Uterus (tissue), 4 donors: Measurements from ENCODE around the gene PUDP. TPM values are rescaled to one million over a fixed set of nuclear protein-coding genes. Genes with fewer than 3 reads are reported as not detected.
A peak's percentile ranks its signal among the peaks of the same experiment; 100 is the strongest.

Experiments used
- DNase-seq, 2 donors: peaks; one replicate each; pipeline ENCODE4 v3.0.0-alpha.2; 2019 to 2020
- H3K27ac ChIP-seq, 2 donors: fragments of 200-600 bp; sonication (generic); 1 replicate in 1 of 2; 2 replicates in 1 of 2; pipeline ENCODE4 v1.5.1; 2016 to 2018
- H3K27me3 ChIP-seq, 2 donors: fragments of 200-600 bp; sonication (generic); one replicate each; pipeline ENCODE4 v1.5.1; 2018 to 2019; ENCODE audit warnings: control low read depth in 1 of 2
- H3K36me3 ChIP-seq, 2 donors: fragments of 200-600 bp; sonication (generic); one replicate each; pipeline ENCODE4 v1.5.1; 2019; ENCODE audit warnings: control low read depth in 1 of 2
- H3K4me1 ChIP-seq, 2 donors: fragments of 200-600 bp; sonication (generic); one replicate each; pipeline ENCODE4 v1.5.1; 2018 to 2019; ENCODE audit warnings: control low read depth in 1 of 2
- H3K4me3 ChIP-seq, 2 donors: fragments of 200-600 bp; sonication (generic); 1 replicate in 1 of 2; 2 replicates in 1 of 2; pipeline ENCODE4 v1.5.1; 2018 to 2019; ENCODE audit warnings: mild to moderate bottlenecking in 1 of 2
- H3K9me3 ChIP-seq, 2 donors: fragments of 200-600 bp; sonication (generic); one replicate each; pipeline ENCODE4 v1.5.1; 2019; ENCODE audit warnings: control low read depth in 1 of 2
- POLR2A ChIP-seq, 2 donors: fragments of 450-650 bp; IDR thresholded peaks; one replicate each; pipeline ENCODE4 v1.6.1; 2016; ENCODE audit warnings: antibody characterized with exemption in 2 of 2, mild to moderate bottlenecking in 1 of 2, moderate library complexity in 1 of 2
- intact Hi-C: fragments of 100-400 bp; cut with DNase I; formaldehyde crosslinking; loops from one replicate; pipeline ENCODE4 v1.15.1; 2023; ENCODE audit warnings: low total_unique reads
- total RNA-seq, 4 donors: library from RNA; depleted of rRNA in 3 of 4; stranded (reverse); fragments of >200 nt in 3 of 4; gene quantifications; one replicate each; pipeline versions ENCODE4 v1.1.0 to v1.2.4, GENCODE V29; 2014 to 2023
- TF ChIP-seq, protein P1 (sequence below), 4 experiments: fragments of 200-600 bp in 2 of 4; fragments of 450-650 bp in 2 of 4; sonication (generic) in 2 of 4; IDR thresholded peaks; one replicate each; pipeline ENCODE4 v1.5.1; 2016 to 2019; ENCODE audit warnings: antibody characterized with exemption in 4 of 4, mild to moderate bottlenecking in 2 of 4, moderate library complexity in 1 of 4
- donor health status: DM: yes; HTN: yes; CAD: no.

Gene PUDP
- 10 to 100 TPM; 11.4 to 32.3 (median 14.5) TPM for total RNA-seq

DNA sequence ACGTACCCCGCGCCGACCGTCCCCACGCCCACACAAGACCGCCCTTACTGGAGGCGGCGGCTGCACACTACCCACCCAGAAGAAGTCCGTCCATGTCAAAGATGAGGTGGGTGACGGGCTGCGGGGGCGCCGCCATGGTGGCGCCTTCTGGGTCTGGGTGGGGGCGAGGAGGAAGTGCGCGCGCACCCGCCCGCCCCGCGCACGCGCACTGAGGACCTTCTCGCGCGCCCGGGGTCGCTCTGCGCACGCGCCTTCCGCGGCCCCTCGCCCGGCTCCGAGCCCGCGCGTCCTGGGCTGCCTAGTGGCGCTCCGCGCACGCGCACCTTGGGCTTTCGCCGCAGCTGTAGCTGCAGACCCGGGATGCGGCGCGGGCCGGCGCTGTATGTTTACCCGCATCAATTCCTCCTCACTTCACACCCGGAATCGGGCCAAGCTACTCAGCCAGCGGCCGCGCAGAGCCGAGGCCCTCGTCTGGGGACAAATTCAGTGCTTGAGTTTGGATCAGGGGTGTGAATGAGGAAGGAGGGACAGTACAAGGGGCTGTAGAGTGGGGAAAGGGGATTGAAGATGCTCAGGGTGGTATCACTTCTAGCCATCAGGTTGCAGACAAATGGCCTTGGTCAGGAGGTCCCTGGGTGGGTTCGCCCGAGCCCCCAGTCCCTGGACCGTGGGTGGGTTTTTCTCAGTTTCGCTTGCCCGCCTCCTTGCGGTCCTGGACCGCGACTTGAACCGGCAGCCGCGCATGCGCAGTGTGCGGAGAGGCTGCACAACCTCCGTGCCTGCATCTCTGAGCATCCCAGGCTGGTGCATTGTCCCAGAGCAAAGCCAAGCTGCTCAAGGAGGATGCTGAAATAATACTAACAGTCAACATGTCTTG lies at the start of gene PUDP:
Gene PUDP (minus strand): TSS at position 176 of the 877 bp plus-strand sequence. CDS start 40 bp downstream, at position 136.
- no peaks in the 10 kb centered on the region for H3K4me1 ChIP-seq
- H3K4me3 ChIP-seq, result peak within 1 kb of the TSS; percentile 66 to 94
- H3K27ac ChIP-seq, result peak within 1 kb of the TSS; percentile 84 to 88
- peak; percentile 80 to 91 for DNase-seq
- H3K9me3 ChIP-seq, result no peaks in the 10 kb centered on the region
- H3K27me3 ChIP-seq, result no peaks in the 10 kb centered on the region
- intact Hi-C loops, result no loop called here
- no peaks in the 10 kb centered on the region for H3K36me3 ChIP-seq
- peak in 1 of 2 donors; percentile 64 for TF ChIP-seq POLR2A (IDR thresholded peaks at IDR 0.05)
- TF ChIP-seq, protein P1, sequence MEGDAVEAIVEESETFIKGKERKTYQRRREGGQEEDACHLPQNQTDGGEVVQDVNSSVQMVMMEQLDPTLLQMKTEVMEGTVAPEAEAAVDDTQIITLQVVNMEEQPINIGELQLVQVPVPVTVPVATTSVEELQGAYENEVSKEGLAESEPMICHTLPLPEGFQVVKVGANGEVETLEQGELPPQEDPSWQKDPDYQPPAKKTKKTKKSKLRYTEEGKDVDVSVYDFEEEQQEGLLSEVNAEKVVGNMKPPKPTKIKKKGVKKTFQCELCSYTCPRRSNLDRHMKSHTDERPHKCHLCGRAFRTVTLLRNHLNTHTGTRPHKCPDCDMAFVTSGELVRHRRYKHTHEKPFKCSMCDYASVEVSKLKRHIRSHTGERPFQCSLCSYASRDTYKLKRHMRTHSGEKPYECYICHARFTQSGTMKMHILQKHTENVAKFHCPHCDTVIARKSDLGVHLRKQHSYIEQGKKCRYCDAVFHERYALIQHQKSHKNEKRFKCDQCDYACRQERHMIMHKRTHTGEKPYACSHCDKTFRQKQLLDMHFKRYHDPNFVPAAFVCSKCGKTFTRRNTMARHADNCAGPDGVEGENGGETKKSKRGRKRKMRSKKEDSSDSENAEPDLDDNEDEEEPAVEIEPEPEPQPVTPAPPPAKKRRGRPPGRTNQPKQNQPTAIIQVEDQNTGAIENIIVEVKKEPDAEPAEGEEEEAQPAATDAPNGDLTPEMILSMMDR (IDR thresholded peaks at IDR 0.05), result peak; percentile 23 to 43 (median 40)

DNA sequence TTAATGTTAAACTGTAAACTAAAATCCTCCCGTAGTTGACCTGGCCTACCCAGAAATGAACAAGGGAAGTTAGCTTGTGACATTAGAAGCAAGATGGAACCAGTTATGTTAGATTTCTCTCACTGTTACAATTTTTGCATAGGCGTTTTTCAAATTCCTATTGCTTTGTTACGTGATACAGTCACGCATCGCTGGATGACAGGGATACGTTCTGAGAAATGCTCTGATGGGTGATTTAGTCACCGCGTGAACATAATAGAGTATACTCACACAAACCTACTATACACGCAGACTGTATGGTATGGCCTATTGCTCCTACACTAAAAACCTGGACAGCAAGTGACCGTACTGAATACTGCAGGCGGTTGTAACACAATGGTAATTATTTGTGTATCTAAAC lies 46.7 kb upstream of the PUDP start:
- Histone ChIP-seq H3K4me3 (no peak overlapping the region), H3K36me3 (no peaks in the 10 kb centered on the region), H3K27ac (no peak overlapping the region), H3K9me3 (no peaks in the 10 kb centered on the region), H3K27me3 (no peaks in the 10 kb centered on the region), H3K4me1 (no peaks in the 10 kb centered on the region)
- intact Hi-C loops, result no loop called here
- TF ChIP-seq, protein P1 (IDR thresholded peaks at IDR 0.05), result no peak
- no peak for TF ChIP-seq POLR2A (IDR thresholded peaks at IDR 0.05)
- DNase-seq, result no peak

DNA sequence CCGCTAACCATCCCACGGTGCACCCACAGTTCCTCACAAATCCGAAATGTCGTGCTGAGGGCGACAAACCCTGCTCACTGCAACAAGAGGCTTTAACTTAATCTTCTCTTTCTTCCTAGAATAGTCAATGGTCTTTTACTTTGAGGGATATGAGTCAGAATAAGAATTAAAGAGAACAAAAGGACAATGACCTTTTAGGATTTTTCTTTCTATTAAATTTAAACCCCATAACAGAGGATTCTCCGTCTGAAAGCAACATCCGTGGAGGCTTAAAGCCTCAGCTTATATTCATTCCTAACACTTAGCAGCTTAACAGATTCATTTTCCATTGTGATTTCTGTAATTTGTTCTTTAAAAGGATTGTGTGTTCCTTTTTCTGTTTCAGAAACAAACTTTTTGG lies 44.9 kb upstream of the PUDP start:
- H3K27me3 ChIP-seq, result no peaks in the 10 kb centered on the region
- H3K36me3 ChIP-seq, result no peaks in the 10 kb centered on the region
- intact Hi-C loops, result no loop called here
- no peak overlapping the region for H3K4me3 ChIP-seq
- no peak overlapping the region for H3K27ac ChIP-seq
- no peaks in the 10 kb centered on the region for H3K4me1 ChIP-seq
- TF ChIP-seq POLR2A (IDR thresholded peaks at IDR 0.05), result no peak
- TF ChIP-seq, protein P1 (IDR thresholded peaks at IDR 0.05), result no peak
- no peak for DNase-seq
- no peaks in the 10 kb centered on the region for H3K9me3 ChIP-seq

- no peak overlapping the region for H3K27ac ChIP-seq
- H3K9me3 ChIP-seq, result no peaks in the 10 kb centered on the region
- no peak for TF ChIP-seq POLR2A (IDR thresholded peaks at IDR 0.05)
- TF ChIP-seq, protein P1 (IDR thresholded peaks at IDR 0.05), result no peak
- H3K27me3 ChIP-seq, result no peaks in the 10 kb centered on the region
- H3K4me3 ChIP-seq, result no peak overlapping the region
- intact Hi-C loops, result no loop called here
- no peak for DNase-seq
- no peaks in the 10 kb centered on the region for H3K4me1 ChIP-seq
- H3K36me3 ChIP-seq, result no peaks in the 10 kb centered on the region
These were observed 43.7 kb upstream of the PUDP start for GRCh38 chrX:7191681-7192110.

DNA sequence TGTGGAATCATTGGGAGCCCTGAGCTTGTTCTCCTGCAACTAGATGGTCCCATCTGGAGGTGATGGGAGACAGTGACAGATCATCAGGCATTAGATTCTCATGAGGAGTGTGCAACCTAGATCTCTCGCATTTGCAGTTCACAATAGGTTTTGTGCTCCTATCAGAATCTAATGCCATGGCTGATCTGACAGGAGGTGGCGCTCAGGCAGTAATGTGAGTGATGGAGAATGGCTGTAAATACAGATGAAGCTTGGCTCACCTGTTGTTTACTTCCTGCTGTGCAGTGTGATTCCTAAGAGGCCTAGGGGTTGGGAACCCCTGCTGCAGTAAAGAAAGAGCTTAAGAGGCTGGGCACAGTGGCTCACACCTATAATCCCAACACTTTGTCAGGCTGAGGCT lies 42.2 kb upstream of the PUDP start:
- intact Hi-C loops, result no loop called here
- no peaks in the 10 kb centered on the region for H3K27me3 ChIP-seq
- H3K27ac ChIP-seq, result no peak overlapping the region
- TF ChIP-seq, protein P1 (IDR thresholded peaks at IDR 0.05), result no peak
- no peak for TF ChIP-seq POLR2A (IDR thresholded peaks at IDR 0.05)
- no peaks in the 10 kb centered on the region for H3K36me3 ChIP-seq
- no peaks in the 10 kb centered on the region for H3K9me3 ChIP-seq
- no peak overlapping the region for H3K4me3 ChIP-seq
- no peak for DNase-seq
- H3K4me1 ChIP-seq, result no peaks in the 10 kb centered on the region
